GM18507 (cell line): Measurements from ENCODE around the gene TMA16.

ENCODE experiments used
- DNase-seq: peaks from one replicate; pipeline ENCODE4 v3.0.0; 2011; ENCODE audit warnings: low read depth; ENCODE audit not compliant: insufficient read length; ENCODE audit errors: extremely low spot score
- FAIRE-seq: peaks from 2 replicates; lab custom pipeline; 2011; peaks lifted over from hg19 to GRCh38; lab: Jason Lieb, UNC

TMA16 gene

DNA sequence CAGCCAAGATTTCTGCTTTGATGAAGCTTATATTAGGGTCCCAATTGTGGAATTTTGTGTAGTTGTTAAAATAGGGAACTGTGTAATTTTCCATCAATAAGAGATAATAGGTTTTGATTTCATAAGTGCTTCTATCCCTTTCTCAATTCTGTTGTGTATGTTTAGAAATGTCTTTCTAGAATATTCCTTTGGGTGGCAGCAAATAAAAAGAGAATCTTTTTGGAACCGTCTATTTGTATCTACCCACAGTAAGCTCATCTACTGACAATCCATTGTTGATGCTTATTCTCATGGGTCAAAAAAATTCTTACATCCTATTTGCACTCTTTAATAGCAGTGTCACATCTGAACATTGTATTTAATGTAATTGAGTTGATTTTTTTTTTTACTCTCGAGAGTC lies 61.7 kb downstream of the TMA16 start:
- DNase-seq, result no peak
- FAIRE-seq, result peak; percentile 76

DNA sequence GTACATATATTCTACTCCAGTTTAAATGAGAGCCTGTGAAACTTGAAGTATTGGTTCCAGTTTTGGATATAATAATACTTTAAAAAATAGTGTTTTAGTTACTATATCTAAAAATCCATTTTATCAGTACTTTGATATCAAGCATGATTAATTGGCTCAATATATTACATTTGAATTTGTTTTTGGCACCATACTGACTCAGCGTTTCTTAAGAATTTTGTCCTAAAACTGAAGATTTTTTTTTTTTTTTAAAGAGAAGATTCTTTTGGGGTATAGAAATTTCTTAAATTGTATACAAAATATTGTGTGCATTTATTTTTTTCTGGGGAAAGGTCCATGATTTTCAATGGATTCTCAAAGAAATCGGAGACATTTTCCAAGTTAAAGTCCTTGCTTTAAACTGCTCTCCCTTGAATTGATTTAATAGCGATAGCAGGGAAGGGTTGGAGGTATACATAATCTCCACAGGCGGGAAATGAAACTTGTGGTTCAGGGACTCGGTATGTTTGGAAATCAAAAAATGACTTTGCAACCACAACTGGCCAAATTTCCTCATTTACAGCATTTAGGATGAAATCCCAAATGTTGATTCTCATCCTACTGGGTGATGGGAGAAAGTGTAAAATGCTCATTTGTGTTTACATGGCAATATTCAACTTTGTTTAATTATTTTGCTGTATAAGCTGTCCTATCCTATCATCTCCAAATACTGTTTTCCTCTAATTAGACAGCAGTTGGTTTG lies 62.3 kb downstream of the TMA16 start:
- no peak for FAIRE-seq
- DNase-seq, result no peak

DNA sequence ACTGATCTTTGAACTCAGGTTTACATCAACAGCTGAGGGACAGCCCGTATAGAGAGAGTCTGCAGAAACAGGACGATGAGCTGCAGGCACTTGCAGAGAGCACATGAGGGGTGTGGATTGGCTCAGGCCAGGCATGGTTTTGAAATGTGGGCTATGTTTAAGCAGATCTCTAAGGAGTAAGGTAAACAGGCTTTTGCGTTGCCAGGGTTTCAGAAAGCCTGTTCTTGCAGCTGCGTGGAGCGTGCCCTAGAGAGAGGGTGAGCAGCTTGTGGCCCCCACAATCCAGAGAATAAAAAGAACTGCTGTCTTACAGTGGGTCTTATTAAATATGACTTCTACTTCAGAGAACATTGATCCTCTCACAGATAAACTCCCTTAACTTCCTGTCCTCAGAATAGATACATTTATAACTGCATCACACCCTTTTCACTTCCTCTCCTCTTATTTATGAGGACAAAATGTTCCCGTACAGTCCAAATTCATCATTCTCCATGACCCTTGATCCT lies 64.1 kb downstream of the TMA16 start:
- FAIRE-seq, result peak; percentile 12
- no peak for DNase-seq

- FAIRE-seq (peak; percentile 54), DNase-seq (no peak)
Observed at GRCh38 chr4:163562496-163562895, 68.0 kb downstream of the TMA16 start.

- DNase-seq (no peak), FAIRE-seq (no peak)
Observed at GRCh38 chr4:163563592-163563991, 69.1 kb downstream of the TMA16 start.

DNA sequence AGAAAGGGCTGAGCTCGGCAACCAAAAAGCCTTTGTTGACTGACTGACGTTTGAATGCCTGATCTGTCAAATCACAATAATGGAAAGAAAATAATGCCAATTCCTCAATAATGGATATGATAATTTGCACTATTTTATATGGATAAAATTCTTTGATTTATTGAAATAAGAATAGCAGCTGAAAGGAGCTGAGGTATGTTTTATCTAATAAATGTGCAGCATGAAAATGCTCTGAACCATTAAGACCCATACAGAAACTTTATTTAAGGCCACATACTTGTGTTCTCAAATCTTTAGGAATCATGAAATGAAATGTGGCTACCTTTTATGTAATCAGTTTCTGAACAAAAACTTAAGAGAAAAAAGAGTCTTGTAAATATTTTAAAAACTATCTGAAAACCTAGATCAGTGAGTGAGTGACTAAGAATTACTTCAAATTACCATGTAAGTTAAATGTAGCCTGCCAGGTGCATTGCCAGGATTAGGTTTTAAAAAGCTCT lies 69.8 kb downstream of the TMA16 start:
- FAIRE-seq (peak; percentile 29), DNase-seq (no peak)

- FAIRE-seq, result no peak
Observed at GRCh38 chr4:163565226-163566135, 71.0 kb downstream of the TMA16 start.

DNA sequence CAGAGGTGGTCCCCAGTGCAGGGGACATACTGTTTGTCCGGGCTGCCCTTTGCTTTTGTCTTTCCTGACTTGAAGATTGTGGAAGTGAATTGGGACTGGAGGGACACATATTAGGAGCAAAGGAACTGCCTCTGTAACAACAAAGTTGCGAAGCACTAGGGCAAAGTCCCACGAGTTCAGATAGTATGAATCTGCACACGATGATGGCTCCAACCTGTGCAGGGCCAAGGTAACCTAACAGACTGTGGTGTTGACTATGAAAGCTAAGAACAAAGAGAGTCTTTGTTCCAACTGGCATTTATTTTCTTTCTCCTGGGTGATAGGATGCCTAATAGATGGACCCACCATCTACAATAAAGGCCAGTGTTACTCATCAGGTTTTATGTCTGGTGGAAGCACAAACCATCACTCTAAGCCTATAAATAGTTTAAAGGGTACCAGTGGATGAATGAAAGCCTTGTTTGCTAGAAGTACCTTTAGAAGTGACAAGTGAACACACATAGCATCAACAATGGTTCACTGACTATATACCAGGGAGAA lies 71.8 kb downstream of the TMA16 start:
- FAIRE-seq, result no peak
- no peak for DNase-seq

More at GRCh38 chr4:163565226-163566135, 71.0 kb downstream of the TMA16 start:
- DNase-seq, result no peak

- no peak for DNase-seq
- FAIRE-seq, result no peak
Observed at GRCh38 chr4:163568843-163569242, 74.4 kb downstream of the TMA16 start.
